UCSD-AML1 (cell line): ENCODE data around the gene IQSEC3.

ENCODE experiments used
- DNase-seq: peaks from one replicate; lab custom pipeline; 2025; ENCODE audit not compliant: unreplicated experiment; lab: John Stamatoyannopoulos, UW

The IQSEC3 gene

DNA sequence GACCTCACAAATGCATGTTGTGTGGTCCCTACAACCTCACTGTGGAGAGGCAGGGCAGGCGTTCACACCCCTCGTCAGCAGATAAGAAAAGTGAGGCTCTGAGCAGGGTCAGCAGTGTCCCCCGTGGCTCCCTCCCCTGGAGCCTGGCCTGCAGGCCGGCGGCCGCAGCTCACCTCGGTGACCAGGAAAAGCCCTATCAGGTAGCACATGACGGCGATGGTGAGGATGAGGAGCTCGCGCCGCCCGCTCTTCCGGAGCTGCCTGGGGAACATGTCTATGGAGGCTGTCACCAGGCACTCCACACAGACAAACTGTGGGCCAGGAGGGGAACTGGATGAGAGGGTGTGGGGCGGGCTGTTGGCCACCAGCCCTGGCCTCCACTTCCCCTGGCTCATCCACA, 129.4 kb downstream of the IQSEC3 start:
- DNase-seq: no peak

GRCh38 chr12:196436-196835, 129.9 kb downstream of the IQSEC3 start:
- no peak for DNase-seq

DNA sequence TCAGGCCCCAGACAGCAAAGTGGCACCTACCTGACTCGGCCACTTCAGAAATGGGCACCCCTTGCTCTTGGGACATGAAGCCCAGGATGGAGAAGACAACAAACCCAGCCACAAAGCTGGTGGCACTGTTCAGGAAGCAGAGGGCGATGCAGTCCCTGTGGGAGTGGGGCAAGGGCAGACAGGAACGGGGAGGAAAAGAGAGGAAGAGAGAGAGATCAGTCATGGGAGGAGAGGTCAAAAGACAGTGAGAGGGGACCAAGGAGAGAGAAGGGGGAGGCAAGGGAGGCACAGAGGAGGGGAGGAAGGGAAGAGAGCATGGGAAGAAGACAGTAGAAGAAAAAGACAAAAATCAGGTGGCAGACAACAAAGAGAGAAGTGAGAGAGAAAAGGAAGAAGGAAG, 130.8 kb downstream of the IQSEC3 start:
- DNase-seq: no peak

DNA sequence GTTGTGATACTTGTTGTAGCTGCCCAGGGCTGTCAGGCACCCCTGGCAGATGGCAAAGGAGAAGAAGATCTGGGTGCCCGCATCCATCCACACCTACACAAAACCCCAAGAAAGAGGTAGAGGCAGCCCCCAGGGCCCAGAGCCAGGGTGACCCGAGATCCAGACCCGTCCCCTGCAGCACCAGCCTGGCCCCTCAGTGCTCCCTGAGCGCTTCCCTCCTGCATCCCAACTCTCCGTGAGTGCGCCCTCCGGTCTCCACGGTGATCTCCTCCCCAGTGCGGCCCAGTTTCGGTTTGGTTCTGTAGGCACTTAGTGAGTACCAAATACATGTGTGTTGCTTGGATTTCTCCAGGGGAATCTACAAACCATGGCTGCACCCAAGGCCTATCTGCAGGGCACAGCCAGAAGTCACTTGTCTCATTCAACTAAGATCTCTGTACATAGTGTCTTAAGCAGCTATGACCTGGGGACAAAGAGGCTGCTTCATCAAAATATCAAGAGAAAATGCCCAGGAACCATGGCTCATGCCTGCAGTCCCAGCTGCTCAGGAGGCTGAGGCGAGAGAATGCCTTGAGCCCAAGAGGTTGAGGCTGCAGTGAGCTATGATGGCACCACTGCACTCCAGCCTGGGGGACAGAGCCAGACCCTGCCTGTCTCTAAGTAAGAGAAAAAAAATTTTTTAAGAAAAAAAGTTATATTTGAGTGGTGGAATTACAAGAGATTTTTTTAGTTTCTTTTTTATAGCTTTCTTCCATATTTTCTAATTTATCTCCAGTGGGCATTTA, 131.5 kb downstream of the IQSEC3 start:
- DNase-seq: no peak

- DNase-seq: no peak
These were observed 132.1 kb downstream of the IQSEC3 start for GRCh38 chr12:198705-199104.

- DNase-seq: no peak
These were observed 134.8 kb downstream of the IQSEC3 start for GRCh38 chr12:201361-201760.

GRCh38 chr12:202081-202731, 135.6 kb downstream of the IQSEC3 start:
- no peak for DNase-seq

DNA sequence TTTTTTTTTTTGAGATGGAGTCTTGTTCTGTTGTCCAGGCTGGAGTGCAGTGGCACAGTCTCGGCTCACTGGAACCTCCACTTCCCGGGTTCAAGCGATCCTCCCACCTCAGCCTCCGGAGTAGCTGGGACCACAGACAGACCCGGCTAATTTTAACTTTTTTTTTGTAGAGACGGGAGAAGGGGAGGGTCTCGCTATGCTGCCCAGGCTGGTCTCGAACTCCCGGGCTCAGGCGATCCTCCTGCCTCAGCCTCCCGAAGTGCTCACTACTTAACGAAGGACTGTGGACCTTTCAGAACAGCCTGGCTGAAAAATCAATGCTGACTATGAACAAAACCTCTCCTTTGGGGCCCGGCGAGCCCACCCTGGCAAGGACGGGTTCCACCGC, 136.5 kb downstream of the IQSEC3 start:
- DNase-seq: no peak

GRCh38 chr12:203462-204260, 137.1 kb downstream of the IQSEC3 start:
- DNase-seq: no peak

DNA sequence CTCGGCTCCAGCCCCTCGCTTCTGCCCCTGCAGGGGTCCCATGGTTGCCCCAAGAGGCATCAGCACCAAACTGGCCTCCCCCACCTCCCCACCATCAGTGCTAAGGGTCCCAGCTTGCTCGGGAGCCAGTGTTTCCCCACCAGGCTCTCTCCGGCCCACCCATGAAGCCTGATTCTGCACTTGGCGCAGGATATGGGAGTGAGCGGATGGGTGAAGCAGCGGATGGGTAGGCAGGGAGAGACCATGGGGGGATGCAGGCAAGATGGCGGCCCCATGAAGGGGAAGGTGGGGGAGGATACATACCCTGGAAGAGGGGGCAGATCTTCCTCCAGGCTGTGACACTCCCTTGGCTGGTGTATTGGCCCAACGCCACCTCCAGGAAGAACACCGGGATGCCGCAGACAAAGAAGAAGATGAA, 137.7 kb downstream of the IQSEC3 start:
- DNase-seq: no peak

- no peak for DNase-seq
These were observed 138.5 kb downstream of the IQSEC3 start for GRCh38 chr12:205026-205425.

DNA sequence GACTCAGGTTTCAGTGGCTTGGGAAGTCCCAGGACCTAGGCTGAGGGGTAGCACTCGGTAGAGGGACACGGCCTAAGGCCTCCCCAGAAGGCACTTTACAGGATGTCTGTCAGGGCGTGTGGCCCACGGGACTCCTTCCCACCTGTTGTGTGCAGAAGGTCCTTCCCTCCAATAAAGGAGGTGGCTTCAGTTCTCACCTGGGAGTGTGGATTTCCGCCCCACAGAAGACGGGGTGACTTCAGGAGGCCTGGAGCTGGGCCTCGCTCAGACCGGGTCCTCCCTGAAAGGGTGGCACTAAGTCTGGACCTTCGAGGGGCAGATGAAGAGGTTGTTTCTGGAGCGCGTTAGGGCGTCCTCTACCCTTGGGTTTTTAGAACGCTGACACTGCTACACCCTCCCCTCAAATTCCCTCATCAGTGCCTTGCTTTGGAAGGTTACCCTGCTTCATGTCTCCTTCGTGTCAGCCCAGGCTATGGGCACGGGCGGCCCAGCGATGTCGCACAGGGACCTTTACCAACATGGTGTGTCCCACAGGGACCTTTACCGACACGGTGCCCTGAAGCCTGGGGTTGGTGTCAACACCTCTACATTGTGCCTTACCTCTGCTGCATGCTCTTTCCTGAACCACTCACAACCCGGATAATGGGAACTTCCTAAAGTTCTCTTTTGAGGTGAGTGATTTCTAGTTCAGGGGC, 140.3 kb downstream of the IQSEC3 start:
- DNase-seq: no peak

GRCh38 chr12:207804-208203, 141.2 kb downstream of the IQSEC3 start:
- no peak for DNase-seq

- no peak for DNase-seq
These were observed 142.2 kb downstream of the IQSEC3 start for GRCh38 chr12:208813-209212.

DNA sequence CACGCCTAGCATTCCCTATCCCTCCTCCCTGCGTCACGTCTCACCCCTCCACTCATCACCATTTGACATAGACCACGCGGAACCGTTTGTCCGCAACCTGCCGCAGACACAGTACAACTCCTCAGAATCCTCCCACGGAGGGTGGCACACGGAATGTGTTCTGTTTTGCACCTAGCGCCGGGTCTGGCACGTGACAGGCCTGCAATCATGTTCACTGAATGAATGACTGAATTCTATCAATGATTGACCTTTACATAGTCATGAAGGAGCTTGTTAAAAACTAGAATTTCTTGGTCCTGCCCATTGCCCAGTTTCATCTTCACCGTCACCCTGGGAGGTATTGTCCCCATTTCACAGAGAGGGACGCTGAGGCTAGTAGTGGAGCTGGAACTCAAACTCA, 142.7 kb downstream of the IQSEC3 start:
- no peak for DNase-seq

GRCh38 chr12:209851-210250, 143.3 kb downstream of the IQSEC3 start:
- no peak for DNase-seq

DNA sequence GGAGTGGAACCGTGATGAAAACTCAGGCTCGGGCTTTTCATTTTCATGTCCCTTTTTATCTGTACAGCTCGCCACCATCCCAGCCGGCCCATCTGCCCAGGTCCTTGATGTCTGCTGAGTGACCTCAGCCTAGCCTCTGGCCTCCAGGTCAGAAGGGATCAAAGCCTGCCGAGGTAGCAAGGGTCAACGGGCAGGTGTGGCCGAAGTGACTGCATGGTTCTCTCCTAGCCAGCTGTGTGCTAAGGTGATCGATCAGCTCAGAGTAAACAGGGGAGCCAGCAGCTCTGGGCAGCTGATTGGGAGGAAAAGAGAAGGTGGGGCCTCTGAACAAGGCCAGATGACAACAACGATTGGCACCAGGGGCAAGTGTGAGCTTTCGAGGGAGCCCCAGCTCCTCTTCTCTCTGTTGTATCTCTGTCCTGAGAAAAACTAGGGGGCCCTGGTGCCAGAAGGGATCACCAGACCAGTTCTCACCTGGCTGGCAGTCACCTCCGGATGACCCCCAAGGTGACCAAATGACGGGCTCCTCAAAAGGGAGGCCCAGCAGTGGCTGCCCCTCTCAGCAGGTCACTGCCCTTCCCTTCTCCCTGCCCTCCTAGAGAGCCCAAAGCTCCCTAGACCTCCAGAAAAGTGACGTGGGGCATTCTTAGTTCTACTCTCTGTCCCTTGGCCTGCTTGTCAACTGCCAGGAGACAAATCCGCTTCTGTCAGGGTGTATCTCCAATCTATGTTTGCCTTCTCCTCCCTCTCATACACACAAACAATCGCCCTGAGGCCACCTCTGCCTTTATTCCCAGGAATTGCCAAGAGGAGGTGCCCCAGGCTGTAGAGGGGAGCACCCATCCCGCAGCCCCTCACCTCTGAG, 143.9 kb downstream of the IQSEC3 start:
- no peak for DNase-seq

DNA sequence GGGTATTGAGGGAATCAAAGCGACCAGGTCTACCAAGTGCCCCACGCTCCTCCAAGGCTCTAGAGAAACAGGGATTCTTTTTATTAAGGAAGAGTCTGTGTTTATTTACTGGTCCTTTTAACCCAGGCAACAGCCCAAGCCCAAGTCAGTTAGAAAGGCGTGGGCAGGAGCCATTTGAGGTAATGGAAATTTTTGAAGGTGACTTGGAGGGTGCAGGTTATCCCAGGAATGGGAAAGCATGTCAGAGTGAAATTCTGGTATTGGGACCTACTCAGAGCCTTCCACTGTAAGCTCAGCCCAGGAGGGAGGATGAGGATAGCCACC, 144.5 kb downstream of the IQSEC3 start:
- no peak for DNase-seq

- no peak for DNase-seq
These were observed 145.3 kb downstream of the IQSEC3 start for GRCh38 chr12:211639-212414.

DNA sequence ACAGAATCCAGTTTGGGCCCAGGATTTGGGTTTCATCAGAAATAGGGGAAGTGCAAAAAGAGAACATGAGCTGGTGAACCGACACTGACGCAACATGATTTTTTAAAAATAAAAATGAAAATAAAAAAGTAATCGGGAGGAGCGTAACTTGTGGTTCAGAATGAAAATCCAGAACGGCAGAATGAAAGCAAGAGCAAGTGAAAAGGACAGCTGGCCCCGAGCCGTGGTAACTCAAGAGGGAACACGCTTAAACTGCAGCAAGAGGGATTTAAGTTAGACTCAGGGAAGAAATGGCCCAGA, 145.8 kb downstream of the IQSEC3 start:
- no peak for DNase-seq
